HEK293T (cell line): ENCODE measurements around the gene RPTOR.

Source experiments
- CTCF ChIA-PET: fragments of 350-600 bp; formaldehyde crosslinking; extraction: SDS; loops from one replicate; lab custom pipeline; 2021; ENCODE audit warnings: antibody characterized with exemption, inconsistent platforms; lab: Yijun Ruan, JAX
- POLR2A ChIA-PET: fragments of 350-600 bp; formaldehyde crosslinking; extraction: SDS; loops from one replicate; lab custom pipeline; 2020; ENCODE audit warnings: antibody characterized with exemption, inconsistent platforms; lab: Yijun Ruan, JAX
- DNase-seq: peaks from one replicate; pipeline ENCODE4 v3.0.0; 2012; ENCODE audit warnings: mixed read lengths; ENCODE audit errors: extremely low spot score
- ARNT ChIP-seq: fragments of 450-650 bp; IDR thresholded peaks from 2 replicates; pipeline ENCODE4 v1.6.1; 2017; ENCODE audit warnings: mild to moderate bottlenecking
- BHLHE40 ChIP-seq: fragments of 450-650 bp; IDR thresholded peaks from 2 replicates; pipeline ENCODE4 v1.6.1; 2016; ENCODE audit warnings: mild to moderate bottlenecking, moderate library complexity, borderline replicate concordance
- CTBP1 ChIP-seq: fragments of 450-650 bp; IDR thresholded peaks from 2 replicates; pipeline ENCODE4 v1.6.1; 2016; ENCODE audit warnings: borderline replicate concordance
- ELF4 ChIP-seq: fragments of 450-650 bp; IDR thresholded peaks from 2 replicates; pipeline ENCODE4 v1.6.1; 2017; ENCODE audit warnings: antibody characterized with exemption
- FOXA1 ChIP-seq: fragments of 450-650 bp; IDR thresholded peaks from 2 replicates; pipeline ENCODE4 v1.6.1; 2016; ENCODE audit warnings: mild to moderate bottlenecking
- FOXK2 ChIP-seq: fragments of 450-650 bp; IDR thresholded peaks from 2 replicates; pipeline ENCODE4 v1.6.1; 2016; ENCODE audit warnings: mild to moderate bottlenecking
- FOXM1 ChIP-seq: fragments of 450-650 bp; IDR thresholded peaks from 2 replicates; pipeline ENCODE4 v1.6.1; 2017; ENCODE audit warnings: mild to moderate bottlenecking, borderline replicate concordance
- HDGF ChIP-seq: fragments of 450-650 bp; IDR thresholded peaks from 2 replicates; pipeline ENCODE4 v1.6.1; 2017; ENCODE audit warnings: antibody characterized with exemption, borderline replicate concordance
- L3MBTL2 ChIP-seq: fragments of 450-650 bp; conservative IDR thresholded peaks from 2 replicates; pipeline ENCODE4 v1.6.1; 2016; ENCODE audit warnings: mild to moderate bottlenecking
- LEF1 ChIP-seq: fragments of 450-650 bp; IDR thresholded peaks from 2 replicates; pipeline ENCODE4 v1.6.1; 2017; ENCODE audit warnings: mild to moderate bottlenecking, borderline replicate concordance
- NFRKB ChIP-seq: fragments of 450-650 bp; IDR thresholded peaks from 2 replicates; pipeline ENCODE4 v1.6.1; 2016; ENCODE audit warnings: mild to moderate bottlenecking, moderate library complexity
- PKNOX1 ChIP-seq: fragments of 450-650 bp; IDR thresholded peaks from 2 replicates; pipeline ENCODE4 v1.6.1; 2016
- SP1 ChIP-seq: fragments of 450-650 bp; IDR thresholded peaks from 2 replicates; pipeline ENCODE4 v1.6.1; 2017
- SUZ12 ChIP-seq: fragments of 450-650 bp; IDR thresholded peaks from 2 replicates; pipeline ENCODE4 v1.6.1; 2016; ENCODE audit warnings: mild to moderate bottlenecking
- TARDBP ChIP-seq: fragments of 450-650 bp; IDR thresholded peaks from 2 replicates; pipeline ENCODE4 v1.6.1; 2016
- ZNF384 ChIP-seq: fragments of 450-650 bp; IDR thresholded peaks from 2 replicates; pipeline ENCODE4 v1.6.1; 2016

RPTOR gene

DNA sequence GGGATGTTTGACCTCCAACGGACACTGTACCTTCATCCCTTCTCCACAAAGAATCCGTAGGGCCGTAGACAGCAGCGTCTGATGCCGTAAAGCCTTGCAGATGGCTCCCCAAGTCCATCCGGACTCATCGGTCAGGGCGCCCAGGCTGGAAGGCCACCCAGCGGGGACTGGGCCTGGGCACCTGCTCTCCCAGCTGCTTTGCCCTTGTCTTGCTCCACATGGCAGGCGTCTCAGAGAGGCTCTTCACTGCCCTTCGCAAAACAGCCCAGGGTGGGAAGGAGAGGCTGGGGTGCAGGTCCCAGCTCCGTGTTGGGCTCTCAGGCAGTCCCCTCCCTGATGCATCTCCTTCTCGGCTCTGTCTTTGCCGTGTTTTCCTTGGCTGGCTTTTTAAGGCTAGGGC lies 6.2 kb upstream of the RPTOR start:
- TF ChIP-seq SUZ12 = no peak
- no peak for TF ChIP-seq L3MBTL2
- no peak for TF ChIP-seq BHLHE40
- no peak for TF ChIP-seq FOXM1
- no peak for TF ChIP-seq ELF4
- TF ChIP-seq ZNF384 = no peak
- TF ChIP-seq FOXA1 = no peak
- TF ChIP-seq NFRKB = no peak
- TF ChIP-seq PKNOX1 = no peak
- no peak for TF ChIP-seq LEF1
- no peak for TF ChIP-seq ARNT
- TF ChIP-seq CTBP1 = no peak
- no peak for TF ChIP-seq HDGF
- no peak for TF ChIP-seq FOXK2
- TF ChIP-seq SP1 = no peak
- no peak for TF ChIP-seq TARDBP
- POLR2A ChIA-PET = no interaction called here
- CTCF ChIA-PET = no interaction called here
- no peak for DNase-seq

DNA sequence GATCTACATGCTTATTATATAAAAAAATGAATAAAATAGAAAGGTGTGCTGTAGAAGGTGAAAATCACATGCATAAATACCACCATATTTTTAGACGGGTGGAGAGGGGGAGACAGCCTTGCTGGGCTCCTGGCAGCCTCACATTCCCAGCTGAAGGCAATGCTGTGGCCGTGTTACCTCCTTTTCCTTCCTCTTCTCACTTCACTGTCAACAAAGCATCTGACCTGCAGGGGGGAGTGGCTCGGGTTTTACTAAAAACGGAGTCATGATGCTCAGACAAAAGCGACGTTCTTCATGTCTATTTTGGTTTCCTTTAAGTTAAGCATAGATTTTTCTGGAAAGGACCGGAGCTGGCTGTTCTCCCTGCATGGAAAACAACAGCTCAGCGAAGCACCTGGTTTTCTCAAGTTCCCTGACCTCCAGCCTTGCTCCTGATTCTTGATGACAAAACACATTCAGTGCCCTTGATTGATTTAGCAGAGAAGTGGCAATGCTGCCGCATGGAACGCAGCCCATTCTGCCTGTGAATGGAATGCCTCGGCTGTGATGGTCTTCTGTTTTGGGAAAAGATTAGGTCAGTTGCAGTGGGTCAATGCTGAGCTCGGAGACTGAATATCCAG lies 5.5 kb upstream of the RPTOR start:
- ChIA-PET POLR2A (no interaction called here), CTCF (no interaction called here)
- TF ChIP-seq SP1 = no peak
- TF ChIP-seq ZNF384 = no peak
- TF ChIP-seq CTBP1 = no peak
- no peak for TF ChIP-seq LEF1
- no peak for TF ChIP-seq ELF4
- TF ChIP-seq SUZ12 = no peak
- TF ChIP-seq FOXK2 = no peak
- TF ChIP-seq HDGF = no peak
- TF ChIP-seq L3MBTL2 = no peak
- TF ChIP-seq PKNOX1 = no peak
- TF ChIP-seq BHLHE40 = no peak
- no peak for TF ChIP-seq FOXA1
- TF ChIP-seq TARDBP = no peak
- TF ChIP-seq FOXM1 = no peak
- DNase-seq = no peak

- ChIA-PET POLR2A (interaction anchor here (0.9 to 2.8 kb wide), 6 partner anchors 37 to 115 kb away, joined by 3 to 11 read pairs (median 4); no protein-coding TSS in a partner anchor), CTCF (interaction anchor here (0.5 to 1.5 kb wide), 2 partner anchors 30 to 1515 kb away, joined by 3 to 4 read pairs; no protein-coding TSS in a partner anchor)
- TF ChIP-seq PKNOX1 (no peak), FOXM1 (no peak), BHLHE40 (no peak), FOXK2 (no peak), TARDBP (no peak), CTBP1 (no peak), ARNT (no peak), FOXA1 (no peak), HDGF (no peak), SUZ12 (no peak), ZNF384 (no peak), SP1 (no peak), LEF1 (no peak), NFRKB (no peak), L3MBTL2 (no peak), ELF4 (no peak)
- no peak for DNase-seq
Observed at GRCh38 chr17:80545499-80545826, 825 bp downstream of the RPTOR start.

- ChIA-PET CTCF (interaction anchor here (1.3 to 1.5 kb wide), 2 partner anchors 17 to 29 kb away, joined by 3 to 4 read pairs; no protein-coding TSS in a partner anchor), POLR2A (interaction anchor here (1.4 to 2.8 kb wide), 3 partner anchors 71 to 93 kb away, joined by 4 to 11 read pairs (median 5); no protein-coding TSS in a partner anchor)
- no peak for TF ChIP-seq CTBP1
- TF ChIP-seq FOXA1 = no peak
- TF ChIP-seq L3MBTL2 = peak; percentile 31; the same call in 1 of the 2 replicates
- no peak for TF ChIP-seq NFRKB
- no peak for TF ChIP-seq PKNOX1
- no peak for DNase-seq
Observed at GRCh38 chr17:80546267-80546666, 1.6 kb downstream of the RPTOR start.

DNA sequence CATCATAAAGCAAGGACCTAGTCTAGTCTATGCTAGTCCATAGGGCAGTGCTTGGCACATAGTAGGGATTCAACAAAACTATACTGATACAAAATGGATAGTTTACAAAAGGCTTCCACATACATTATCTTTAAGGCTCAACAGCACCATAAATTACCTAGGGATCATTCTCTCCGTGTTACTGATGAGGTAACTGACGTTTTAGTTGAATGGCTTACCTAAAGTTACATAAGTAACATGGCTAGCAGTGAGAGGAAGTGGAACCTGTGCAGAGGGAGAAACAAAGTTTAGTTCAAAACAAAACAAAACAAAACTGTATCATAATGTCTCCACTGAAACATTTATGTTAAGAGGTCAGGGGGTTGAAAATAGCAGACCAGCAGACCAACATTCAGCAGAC lies 7.9 kb downstream of the RPTOR start:
- POLR2A ChIA-PET = no interaction called here
- CTCF ChIA-PET = no interaction called here
- no peak for DNase-seq
- peak; percentile 54; the same call in 1 of the 2 replicates for TF ChIP-seq PKNOX1
- TF ChIP-seq FOXM1 = no peak
- TF ChIP-seq ZNF384 = no peak
